Adrenal gland (tissue), 5 donors: ENCODE data around the gene CDHR1.
"Not testable (repeated sequence)": the region's sequence is repeated elsewhere in the genome, so short reads cannot be mapped to it uniquely, and the experiment has no call there.

Source experiments
- POLR2A ChIP-seq, 2 donors: fragments of 450-650 bp; IDR thresholded peaks; one replicate each; pipeline ENCODE4 v1.6.1; 2017; ENCODE audit warnings: antibody characterized with exemption in 2 of 2, mild to moderate bottlenecking in 2 of 2, moderate library complexity in 1 of 2
- TF ChIP-seq, protein P1 (sequence below), 6 experiments: fragments of 450-650 bp in 4 of 6; fragments of 200-600 bp in 2 of 6; sonication (generic) in 1 of 6; IDR thresholded peaks; 1 replicate in 5 of 6; 2 replicates in 1 of 6; pipeline versions ENCODE4 v1.5.1 to v1.8.0; 2016 to 2021; ENCODE audit warnings: antibody characterized with exemption in 6 of 6, mild to moderate bottlenecking in 2 of 6, moderate library complexity in 1 of 6
- donor health status: DM: no; HTN: no; CAD: no.

- TF ChIP-seq, protein P1, sequence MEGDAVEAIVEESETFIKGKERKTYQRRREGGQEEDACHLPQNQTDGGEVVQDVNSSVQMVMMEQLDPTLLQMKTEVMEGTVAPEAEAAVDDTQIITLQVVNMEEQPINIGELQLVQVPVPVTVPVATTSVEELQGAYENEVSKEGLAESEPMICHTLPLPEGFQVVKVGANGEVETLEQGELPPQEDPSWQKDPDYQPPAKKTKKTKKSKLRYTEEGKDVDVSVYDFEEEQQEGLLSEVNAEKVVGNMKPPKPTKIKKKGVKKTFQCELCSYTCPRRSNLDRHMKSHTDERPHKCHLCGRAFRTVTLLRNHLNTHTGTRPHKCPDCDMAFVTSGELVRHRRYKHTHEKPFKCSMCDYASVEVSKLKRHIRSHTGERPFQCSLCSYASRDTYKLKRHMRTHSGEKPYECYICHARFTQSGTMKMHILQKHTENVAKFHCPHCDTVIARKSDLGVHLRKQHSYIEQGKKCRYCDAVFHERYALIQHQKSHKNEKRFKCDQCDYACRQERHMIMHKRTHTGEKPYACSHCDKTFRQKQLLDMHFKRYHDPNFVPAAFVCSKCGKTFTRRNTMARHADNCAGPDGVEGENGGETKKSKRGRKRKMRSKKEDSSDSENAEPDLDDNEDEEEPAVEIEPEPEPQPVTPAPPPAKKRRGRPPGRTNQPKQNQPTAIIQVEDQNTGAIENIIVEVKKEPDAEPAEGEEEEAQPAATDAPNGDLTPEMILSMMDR (IDR thresholded peaks at IDR 0.05) = not testable (repeated sequence)
- TF ChIP-seq POLR2A (IDR thresholded peaks at IDR 0.05) = not testable (repeated sequence)
Measured at GRCh38 chr10:84171700-84172466, 22.5 kb upstream of the CDHR1 start.
